HPDE6-E6E7 (cell line): ENCODE results near the gene SUSD6.
"Not testable (repeated sequence)": the region's sequence is repeated elsewhere in the genome, so short reads cannot be mapped to it uniquely, and the experiment has no call there.

ENCODE experiments used
- DNase-seq: peaks from one replicate; pipeline ENCODE4 v3.0.0; 2011; ENCODE audit warnings: missing footprints; ENCODE audit errors: extremely low spot score

SUSD6 gene

DNA sequence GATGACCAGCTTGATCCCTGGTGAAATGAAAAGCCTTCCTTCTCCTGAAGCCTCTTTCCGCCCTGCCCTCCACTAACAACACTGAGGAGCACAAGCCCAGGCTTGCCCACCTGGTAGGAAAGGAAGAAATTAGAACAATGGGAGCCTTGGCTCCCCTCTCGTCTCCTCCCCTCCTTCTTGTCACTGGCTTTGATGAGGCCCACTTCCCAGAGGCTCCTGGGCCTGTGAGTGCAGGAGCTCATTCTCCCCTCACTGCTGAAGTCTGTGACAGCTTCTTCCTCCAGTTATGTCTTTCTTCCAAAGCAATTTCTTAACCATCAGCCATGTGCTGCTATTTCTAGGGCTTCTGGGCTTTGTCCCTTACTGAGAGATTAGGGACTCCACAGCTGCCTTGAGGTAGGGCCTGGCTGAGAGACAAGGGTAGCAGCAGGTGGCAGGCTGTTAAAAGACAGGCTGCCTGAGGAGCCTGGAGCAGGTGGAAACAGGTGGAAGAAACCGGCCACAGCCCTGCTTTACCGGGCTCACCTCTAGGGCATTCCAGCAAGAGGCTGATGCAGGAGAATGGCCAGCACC, 101.9 kb downstream of the SUSD6 start:
- DNase-seq: peak; percentile 90

DNA sequence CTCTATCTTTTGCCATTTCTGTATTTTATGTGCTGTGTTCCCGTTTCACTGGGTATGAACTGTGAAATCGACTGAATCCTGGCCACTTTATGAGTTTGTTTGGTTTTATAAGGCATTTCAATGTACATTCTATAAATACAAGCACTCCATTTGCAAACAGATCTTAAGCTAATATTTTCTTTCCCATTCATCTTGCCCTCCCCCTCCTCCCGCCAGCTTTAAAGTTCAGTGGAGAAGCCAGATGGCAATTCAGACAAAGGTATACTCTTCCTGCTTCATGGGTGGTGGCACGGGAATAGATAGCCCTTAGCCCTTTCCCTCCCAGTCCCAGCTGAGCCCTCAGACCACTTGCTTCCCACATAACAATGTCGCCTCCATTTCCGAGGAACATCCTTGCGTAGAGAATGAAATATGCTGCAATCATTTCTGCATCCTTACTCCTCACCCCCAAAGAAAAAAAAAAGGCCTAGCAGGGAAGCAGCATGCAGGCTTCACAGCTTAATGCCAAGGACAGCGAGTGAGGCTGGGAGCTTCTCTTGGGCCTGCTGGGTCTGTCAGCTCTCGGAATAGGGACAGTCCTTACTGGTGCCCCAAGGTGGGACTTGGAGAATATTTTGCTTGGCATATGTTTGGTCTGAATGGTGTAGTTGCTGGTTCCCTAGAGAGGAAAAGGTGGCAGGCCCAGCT, 102.7 kb downstream of the SUSD6 start:
- DNase-seq: no peak

DNA sequence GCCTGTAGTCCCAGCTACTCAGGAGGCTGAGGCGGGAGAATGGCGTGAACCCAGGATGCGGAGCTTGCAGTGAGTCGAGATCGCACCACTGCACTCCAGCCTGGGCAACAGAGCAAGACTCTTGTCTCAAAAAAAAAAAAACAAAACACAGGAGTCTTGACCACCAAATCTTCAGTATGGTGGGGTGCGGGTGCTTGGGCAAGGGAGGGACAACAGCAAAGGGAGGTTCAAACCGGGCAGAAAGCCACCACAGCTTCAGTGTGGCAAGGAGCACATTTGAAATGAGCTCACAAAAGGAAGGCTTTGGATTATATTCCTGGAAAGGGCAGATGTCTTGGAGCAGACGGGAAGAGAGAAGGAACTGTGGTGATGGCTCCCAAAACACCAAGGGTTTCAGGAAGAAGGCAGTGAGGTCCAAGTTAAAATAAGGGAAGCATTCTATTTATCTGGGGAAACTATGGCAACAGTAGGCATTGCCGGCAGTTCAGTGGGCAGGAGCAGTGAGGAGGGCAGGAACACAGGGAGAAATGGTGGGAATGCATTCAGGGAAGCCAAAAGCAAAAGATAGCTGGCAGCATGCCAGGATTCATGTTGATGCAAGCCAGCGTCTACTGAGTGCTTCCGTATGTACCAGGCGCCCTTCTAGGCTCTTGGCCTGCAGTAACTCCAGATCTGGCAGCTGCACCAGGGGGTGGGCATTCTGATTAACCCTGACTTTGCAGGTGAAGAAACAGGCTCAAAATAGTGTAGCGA, 104.5 kb downstream of the SUSD6 start:
- no peak for DNase-seq

DNA sequence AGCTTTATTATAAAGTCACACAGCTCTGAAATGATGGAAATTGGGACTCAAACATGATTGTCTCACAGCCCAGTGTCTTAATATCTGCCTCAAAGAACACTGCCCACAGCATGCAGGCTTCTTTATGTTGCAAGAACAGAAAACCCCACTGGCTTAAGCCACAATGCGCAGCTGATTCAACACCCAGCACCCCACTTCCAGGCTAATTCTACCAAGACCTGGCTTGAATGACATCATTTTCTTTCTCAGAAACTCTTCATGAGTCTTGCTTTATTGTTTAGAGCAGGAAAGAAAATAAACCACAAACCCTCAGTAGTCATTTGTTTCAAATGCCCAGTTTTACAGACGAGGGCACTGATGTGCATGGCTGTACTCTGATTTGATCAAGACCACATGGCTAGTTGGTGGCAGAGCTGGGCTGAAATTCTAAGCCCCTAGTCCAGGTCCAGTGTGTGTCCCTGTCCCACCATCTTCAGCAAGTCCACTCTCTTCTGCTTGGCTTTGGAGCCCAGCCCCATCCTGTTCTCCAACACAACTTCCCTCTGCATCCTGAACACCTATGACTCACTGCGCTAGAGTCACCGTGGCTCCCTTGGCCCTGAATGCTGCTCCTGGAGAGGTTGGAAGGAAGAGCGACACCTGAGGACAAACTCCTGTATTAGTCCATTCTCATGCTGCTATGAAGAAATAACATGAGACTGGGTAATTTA, 105.2 kb downstream of the SUSD6 start:
- DNase-seq: peak; percentile 91

DNA sequence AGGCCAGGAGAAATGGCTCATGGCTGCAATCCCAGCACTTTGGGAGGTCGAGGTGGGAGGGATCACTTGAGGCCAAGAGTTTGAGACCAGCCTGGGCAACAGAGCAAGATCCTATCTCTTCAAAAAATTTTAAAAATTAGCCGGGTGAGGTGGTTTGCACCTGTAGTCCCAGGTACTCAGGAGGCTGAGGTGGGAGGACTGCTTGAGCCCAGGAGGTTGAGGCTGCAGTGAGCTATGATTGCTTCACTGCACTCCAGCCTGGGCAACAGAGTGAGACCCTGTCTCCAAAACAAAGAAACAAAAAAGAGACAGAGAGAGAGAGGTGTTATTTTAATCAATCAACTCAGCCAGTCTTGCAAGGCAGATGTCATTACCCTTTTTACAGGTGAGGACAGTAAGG, 107.2 kb downstream of the SUSD6 start:
- DNase-seq: not testable (repeated sequence)

DNA sequence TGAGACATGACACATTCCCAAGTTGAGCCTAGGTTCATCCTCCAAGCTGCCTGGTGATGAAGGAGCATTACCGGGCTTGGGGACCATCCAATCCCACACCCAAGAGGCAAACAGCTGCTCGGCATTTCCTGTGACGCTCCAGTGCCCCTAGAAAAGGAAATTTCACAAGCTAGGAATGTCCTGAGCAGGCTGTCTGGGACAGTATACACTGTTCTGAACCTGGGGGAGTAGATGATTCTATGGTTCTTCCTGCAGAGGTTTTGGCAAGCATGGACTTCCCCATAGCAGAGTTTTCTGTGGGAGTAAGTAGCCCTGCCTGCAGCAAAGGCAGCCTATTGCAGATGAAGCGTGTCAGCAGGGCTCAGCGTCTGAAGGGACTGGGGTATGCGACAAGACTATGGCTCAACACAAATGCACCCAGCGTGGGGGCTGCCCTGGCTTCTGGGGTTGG, 108.1 kb downstream of the SUSD6 start:
- DNase-seq: no peak

DNA sequence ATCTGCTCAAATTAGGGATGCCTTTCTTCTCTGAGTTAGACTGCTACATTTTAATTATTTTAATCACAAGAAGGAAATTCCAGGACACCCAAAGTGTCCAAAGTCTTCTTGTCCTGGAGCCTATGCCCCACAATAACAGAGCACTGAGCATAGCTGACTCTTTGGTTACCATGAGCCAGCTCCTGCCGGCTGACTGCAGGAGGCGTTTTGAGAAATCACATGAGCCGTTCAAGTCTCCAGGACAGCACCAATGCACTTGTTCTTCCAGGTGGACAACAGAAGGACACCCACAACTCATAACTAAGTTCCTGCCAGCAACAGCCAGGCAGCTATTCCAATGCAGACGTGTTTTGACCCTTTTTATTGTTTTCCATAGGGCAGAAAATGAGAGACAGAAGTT, 109.5 kb downstream of the SUSD6 start:
- no peak for DNase-seq

DNA sequence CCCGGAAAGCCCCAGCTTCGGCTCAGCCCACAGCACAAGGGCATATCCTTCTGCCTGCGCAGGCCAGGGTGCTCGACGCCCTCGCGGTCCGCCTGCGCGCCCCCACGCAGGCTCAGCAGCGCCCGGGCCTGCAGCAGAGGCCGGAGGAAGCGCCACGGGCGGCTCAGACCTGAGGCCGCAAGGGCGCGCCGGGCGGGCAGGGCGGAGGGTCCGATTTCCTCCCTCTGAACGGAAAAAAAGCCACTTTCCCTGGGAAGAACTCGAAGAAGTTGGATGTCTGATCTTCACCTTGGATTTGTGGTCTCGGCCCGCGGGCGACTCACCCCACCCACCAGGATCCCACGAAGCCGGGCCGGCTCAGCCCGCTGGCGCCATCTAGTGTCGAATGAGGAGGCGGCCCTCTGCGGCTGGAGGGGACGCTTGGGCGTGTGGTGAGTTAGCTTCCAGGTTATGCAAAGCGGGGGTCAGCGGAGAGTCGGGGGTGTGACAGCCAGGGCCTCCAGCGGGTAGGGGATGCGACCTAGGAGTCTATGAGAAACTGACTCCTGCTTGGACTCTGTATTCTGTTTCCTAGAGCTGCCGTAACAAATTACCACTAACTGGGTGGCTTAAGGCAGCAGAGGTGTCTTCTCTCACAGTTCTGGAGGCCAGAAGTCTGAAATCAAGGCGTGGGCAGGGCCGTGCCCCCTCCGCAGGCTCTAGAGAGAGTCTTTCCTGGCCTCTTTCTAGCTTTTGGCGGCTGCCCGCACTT, 115.5 kb downstream of the SUSD6 start:
- DNase-seq: peak; percentile 57

DNA sequence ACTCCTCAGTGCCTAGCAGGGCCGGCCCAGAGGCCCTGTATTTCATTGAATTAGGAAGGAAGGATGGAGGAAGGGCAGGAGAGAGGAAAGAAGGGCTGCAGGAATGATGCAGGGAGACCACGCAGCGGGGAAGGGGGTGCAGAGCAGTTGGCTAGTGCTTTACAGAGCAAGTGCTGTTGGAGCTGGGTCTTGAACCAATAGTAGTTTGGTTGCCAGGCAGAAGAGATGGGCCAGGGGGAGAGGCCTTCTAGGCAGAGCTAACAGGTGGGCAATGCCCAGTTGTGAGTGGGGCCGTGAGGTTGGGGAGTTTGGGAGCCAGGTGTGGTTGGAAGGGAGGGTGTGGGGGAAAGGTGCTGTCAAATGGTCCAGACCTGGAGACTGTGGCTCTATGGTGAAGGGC, 116.5 kb downstream of the SUSD6 start:
- no peak for DNase-seq

DNA sequence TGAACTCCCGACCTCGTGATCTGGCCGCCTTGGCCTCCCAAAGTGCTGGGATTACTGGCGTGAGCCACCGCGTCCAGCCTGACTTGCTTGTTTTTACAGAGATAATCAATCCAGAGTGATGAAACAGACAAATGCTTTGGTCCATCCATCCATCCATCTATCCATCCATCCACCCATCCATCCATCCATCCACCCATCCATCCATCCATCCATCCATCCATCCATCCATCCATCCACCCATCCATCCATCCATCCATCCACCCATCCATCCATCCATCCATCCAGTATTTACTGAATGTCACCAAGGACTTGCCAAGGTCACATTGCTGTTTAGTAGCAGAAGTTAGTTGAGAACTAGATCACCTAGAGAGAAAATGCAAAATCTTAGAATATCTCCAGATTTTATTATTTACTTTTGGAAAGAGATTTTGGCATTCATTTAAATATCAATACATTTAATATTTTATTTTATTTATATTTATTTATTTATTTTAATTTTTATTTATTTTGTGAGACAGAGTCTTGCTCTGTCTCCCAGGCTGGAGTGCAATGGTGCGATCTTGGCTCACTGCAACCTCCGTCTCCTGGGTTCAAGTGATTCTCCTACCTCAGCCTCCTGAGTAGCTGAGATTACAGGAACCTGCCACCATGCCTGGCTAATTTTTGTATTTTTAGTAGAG, 120.7 kb downstream of the SUSD6 start:
- not testable (repeated sequence) for DNase-seq

DNA sequence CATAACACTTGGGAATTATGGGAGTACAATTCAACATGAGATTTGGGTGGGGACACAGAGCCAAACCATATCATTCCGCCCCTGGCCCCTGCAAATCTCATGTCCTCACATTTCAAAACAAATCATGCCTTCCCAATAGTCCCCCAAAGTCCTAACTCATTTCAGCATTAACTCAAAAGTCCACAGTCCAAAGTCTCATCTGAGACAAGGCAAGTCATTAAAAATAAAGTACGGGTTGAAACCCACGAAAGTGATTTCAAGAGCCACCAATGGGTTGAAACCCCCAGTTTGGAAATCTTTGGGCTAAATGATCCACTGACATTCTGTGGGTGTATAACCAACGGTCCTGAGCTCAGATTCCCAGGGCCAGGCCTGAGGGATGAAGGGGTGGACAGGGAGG, 125.0 kb downstream of the SUSD6 start:
- DNase-seq: not testable (repeated sequence)

DNA sequence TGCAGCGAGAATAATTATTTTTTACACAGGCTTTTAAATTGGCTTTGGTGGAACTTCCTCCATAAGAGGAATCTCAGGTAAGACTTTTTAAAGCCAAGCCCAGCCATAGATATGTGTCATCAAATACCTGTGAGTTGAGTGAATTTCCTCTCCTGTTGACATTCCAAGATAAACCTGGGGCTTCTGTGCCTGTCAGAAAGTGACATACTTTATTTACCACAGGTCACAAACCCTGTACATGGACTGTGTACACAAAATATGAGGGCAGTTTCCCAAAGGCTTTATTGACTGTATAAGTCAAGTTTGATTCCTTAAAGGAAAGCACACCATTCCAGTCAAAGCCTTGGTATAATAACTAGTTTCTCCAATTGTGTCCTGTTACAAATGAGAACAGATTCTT, 129.7 kb downstream of the SUSD6 start:
- DNase-seq: no peak

DNA sequence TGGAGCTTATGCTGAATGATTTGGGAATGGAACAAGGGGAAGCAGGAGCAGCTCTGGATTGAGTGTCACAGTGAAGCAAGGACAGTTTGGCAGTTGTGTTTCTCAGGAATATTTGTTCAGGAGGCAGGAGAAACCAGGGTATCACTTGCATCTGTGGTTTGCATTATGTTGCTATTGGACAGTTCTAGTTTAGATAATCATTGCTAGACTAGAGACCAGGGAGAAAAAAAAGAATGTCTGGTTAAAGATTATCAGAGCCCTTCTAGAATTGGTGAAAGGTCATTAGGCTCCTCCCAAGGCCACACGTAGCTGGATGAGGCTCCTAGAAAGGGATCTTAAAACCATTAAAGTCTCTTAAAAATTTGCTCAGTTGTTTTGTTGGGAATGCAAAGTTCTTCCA, 138.6 kb downstream of the SUSD6 start:
- no peak for DNase-seq

DNA sequence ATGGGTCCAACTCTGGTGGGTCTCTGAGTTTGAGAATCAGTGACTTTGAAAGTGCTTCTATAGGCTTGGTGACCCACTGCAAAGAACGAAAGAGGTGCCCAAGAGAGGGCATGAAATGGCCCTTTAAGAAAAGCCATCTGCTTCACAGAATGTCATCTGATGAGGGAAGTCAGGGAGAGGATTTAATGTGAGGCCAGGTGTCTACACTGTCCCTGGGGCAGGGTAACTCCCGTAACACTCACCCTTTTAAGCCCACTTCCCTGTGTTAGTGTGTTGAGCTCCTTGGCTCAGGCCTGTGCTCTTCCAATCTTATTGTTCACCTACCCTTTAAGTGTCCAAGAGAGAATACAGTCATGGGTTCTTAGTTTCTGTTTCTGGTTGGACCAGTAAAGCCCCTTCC, 139.1 kb downstream of the SUSD6 start:
- DNase-seq: no peak

DNA sequence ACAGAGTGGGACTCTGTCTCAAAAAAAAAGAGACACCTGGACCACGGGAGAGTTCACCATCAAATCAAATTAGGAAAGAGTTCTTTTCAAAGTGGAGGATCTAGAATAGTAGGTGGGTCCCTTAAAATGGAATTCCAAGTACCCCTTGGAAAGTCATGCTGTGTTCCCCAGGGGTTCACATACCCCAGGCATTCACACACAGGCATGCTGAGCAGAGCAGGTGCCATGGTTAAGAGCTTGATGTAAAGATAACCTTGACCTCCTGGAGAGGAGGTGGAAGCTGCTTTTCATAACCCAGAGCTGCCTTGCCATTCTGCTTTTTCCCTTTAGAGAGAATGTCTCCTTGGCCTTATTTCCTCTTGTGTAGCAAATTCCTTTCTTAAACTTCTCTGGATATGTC, 141.4 kb downstream of the SUSD6 start:
- no peak for DNase-seq

DNA sequence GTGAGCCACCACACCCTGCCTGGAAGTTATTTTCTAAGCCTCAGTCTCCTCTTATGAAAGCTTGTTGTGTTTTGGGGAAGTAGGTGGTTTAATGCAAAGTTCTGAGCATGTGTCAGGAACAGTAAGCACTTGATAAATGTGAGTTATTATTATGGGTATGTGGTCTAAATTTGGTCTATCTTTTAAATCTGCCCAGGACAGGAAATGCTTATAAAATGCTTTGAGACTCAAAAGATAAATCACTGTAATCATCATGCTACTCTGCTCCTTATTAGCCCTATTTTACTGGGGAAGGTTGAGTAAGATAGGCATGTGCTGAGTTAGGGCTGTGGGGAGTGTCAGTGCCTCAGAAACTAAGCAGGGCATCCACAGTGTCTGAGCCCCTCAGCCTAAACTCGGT, 142.5 kb downstream of the SUSD6 start:
- DNase-seq: no peak

DNA sequence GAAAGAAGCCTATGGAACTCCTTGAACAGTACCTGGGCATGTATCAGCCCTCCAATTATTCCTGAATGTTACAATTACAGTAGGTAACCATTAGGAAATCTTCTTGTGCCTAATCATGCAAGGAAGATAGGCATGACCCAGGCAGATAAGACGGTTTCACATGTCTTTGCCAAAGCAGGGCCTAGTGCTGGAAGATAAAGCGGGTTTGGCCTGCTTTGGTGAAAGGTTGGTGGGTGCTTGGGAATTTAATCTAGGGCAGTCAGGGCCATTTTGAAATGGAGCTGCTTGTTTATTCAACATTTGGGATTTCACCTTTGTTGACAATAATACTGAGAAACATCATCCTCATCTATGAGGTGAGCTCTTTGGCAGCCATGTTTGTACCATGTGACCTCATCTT, 143.1 kb downstream of the SUSD6 start:
- DNase-seq: no peak

DNA sequence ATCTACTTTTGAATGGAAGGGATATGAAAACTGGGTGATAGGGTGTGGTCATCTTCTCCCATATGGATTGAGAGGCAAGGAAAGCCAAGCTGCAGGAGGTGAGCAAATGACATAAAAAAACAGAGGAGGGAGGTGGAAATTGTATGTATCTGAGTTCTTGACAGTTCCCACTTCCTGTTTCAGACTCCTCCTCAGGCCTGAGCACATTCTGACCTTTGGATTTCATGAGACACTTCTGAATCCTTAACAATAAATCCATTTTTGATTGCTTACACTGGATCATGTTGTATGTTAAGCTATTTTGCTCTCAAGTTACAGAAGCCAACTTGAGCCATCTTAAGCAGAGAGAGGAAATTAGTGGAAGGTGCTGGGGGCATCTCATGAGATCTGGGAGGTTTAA, 143.9 kb downstream of the SUSD6 start:
- no peak for DNase-seq

DNA sequence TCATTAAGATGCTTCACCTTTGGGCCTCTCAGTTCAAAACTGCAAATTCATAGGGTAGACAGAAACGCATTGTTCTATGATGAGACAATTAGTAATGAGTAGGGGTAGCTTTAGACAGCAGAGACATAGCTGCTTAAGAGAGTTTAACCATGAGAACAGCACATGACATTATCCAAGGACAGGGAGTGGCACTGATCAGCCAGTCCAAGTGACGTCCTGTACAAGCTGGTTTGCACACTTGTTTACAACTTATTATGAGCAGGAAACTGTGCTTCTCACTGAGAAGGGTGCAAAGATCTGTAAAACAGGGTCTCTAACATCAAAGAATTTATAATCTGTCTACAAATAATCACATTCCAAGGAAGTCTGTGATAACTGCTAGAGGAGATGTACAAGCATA, 144.4 kb downstream of the SUSD6 start:
- no peak for DNase-seq

DNA sequence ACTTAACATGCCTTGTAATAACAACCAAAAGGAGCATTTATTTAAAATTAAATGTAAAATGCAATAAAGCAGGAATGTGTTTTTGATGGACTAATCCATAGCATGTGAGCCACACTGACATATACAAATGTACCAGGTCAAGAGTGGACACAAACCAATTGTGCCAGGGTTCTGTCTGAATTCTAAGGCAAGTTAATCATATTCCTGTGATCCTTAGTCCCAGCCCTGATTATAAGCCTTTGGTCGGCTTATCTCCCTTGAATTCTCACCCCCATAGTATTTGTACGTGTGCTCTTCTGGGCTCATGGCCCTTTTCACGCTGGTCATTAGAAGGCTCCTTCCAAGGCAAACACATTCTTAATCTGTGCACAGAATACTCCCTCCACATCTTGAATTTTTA, 144.9 kb downstream of the SUSD6 start:
- DNase-seq: no peak

DNA sequence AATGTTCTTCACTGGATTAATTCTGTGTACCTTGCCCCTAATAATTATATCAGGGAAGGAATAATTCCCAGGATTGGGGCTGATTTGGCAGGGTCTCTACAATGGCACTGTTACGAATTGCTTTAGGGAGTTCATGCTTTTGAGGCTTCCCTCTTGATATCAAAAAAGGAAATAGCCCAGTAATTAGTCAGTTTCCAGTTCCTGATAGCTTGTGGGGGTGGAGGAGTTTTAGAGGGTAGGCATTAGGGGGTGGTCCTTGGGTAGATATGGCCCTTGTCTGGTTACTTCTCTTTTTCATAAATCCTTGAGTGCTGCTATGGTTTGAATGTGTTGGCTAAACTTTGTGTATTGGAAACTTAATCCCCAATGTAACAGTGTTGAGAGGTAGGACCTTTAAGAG, 149.4 kb downstream of the SUSD6 start:
- DNase-seq: no peak
